OCI-LY3 (cell line): ENCODE data around the gene BMPR1B.

ENCODE experiments used
- EZH2phosphoT487 ChIP-seq: fragments of 200-600 bp; shearing (Covaris generic); IDR thresholded peaks from 2 replicates; pipeline ENCODE4 v1.6.1; 2018; ENCODE audit warnings: antibody characterized with exemption, mixed run types, low read depth
- TF ChIP-seq, protein P1 (sequence below): fragments of 200-600, 300-600 bp; sonication (generic); IDR thresholded peaks from 2 replicates; pipeline ENCODE4 v1.5.1; 2014; ENCODE audit warnings: antibody characterized with exemption, low read length, low read depth

DNA sequence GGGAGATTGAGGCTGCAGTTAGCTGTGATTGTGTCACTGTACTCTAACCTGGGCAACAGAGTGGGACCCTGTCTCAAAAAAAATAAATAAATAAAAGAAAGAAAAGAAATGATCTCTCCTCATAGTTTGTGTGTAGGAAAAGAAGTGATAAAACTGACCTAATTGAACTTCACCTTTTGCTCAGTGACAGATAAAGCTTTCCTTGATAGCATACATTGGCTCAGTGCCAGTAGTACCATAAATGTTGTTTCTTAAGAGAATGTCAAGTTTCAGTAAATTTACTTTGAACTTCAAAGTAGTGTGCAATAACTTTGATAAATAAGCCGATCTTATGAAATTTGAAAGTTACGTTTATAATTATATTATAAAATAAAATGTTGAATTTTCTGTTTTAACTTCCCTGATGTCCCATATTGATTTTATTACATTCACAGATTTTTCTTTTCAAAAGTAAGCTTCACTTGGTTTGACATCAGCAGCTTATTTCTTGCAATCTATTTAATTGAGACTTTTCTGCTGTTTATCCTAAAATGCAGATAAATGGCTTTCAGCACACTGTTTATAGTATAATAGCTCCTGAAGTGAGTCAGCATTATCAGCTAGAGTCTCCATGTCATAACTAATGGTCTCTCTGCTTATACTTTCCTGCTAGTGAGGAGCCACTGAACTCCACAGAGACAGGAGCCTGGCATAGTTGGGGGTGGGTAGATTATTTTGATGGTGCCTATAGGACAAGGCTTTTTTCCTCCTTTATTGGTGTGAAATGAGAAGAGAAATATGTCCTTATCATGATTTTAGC, 330.1 kb downstream of the BMPR1B start:
- TF ChIP-seq, protein P1, sequence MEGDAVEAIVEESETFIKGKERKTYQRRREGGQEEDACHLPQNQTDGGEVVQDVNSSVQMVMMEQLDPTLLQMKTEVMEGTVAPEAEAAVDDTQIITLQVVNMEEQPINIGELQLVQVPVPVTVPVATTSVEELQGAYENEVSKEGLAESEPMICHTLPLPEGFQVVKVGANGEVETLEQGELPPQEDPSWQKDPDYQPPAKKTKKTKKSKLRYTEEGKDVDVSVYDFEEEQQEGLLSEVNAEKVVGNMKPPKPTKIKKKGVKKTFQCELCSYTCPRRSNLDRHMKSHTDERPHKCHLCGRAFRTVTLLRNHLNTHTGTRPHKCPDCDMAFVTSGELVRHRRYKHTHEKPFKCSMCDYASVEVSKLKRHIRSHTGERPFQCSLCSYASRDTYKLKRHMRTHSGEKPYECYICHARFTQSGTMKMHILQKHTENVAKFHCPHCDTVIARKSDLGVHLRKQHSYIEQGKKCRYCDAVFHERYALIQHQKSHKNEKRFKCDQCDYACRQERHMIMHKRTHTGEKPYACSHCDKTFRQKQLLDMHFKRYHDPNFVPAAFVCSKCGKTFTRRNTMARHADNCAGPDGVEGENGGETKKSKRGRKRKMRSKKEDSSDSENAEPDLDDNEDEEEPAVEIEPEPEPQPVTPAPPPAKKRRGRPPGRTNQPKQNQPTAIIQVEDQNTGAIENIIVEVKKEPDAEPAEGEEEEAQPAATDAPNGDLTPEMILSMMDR, result no peak
- TF ChIP-seq EZH2phosphoT487, result no peak
